ENCODE measurements around the gene SLC9A4.

The SLC9A4 gene

GRCh38 chr2:102473020-102473419 is at the start of gene SLC9A4:
TSS of gene SLC9A4 (plus strand) at chr2:102473226. CDS start at chr2:102473760, 534 bp downstream.
- in situ Hi-C loops (cut with MboI; ENCODE audit: low sequenced_read_pairs): loop anchor here (25.0 kb wide), 1 partner anchor 139 kb away; the partner anchor contains the start of gene SLC9A2

- in situ Hi-C loops (cut with MboI; ENCODE audit: low sequenced_read_pairs): no loop called here
Measured at GRCh38 chr2:102423368-102423767, 49.7 kb upstream of the SLC9A4 start.

- in situ Hi-C loops (cut with MboI; ENCODE audit: low sequenced_read_pairs): loop anchor here (25.0 kb wide), 1 partner anchor 537 kb away; no protein-coding TSS in a partner anchor
Measured at GRCh38 chr2:102424754-102425153, 48.3 kb upstream of the SLC9A4 start.

- in situ Hi-C loops (cut with MboI; ENCODE audit: low sequenced_read_pairs): loop anchor here (25.0 kb wide), 1 partner anchor 538 kb away; no protein-coding TSS in a partner anchor
Measured at GRCh38 chr2:102425441-102426132, 47.4 kb upstream of the SLC9A4 start.

GRCh38 chr2:102427249-102427648 is 45.8 kb upstream of the SLC9A4 start:
- in situ Hi-C loops (cut with MboI; ENCODE audit: low sequenced_read_pairs): loop anchor here (25.0 kb wide), 1 partner anchor 540 kb away; no protein-coding TSS in a partner anchor

GRCh38 chr2:102428573-102428972 is 44.5 kb upstream of the SLC9A4 start:
- in situ Hi-C loops (cut with MboI; ENCODE audit: low sequenced_read_pairs): loop anchor here (25.0 kb wide), 1 partner anchor 541 kb away; no protein-coding TSS in a partner anchor

- in situ Hi-C loops (cut with MboI; ENCODE audit: low sequenced_read_pairs): loop anchor here (10.0 to 25.0 kb wide), 2 partner anchors 178 to 545 kb away; no protein-coding TSS in a partner anchor
Measured at GRCh38 chr2:102432386-102432785, 40.6 kb upstream of the SLC9A4 start.

GRCh38 chr2:102433973-102434654 is 38.9 kb upstream of the SLC9A4 start:
- in situ Hi-C loops (cut with MboI; ENCODE audit: low sequenced_read_pairs): loop anchor here (10.0 to 25.0 kb wide), 2 partner anchors 179 to 547 kb away; no protein-coding TSS in a partner anchor

GRCh38 chr2:102434655-102435381 is 38.2 kb upstream of the SLC9A4 start:
- in situ Hi-C loops (cut with MboI; ENCODE audit: low sequenced_read_pairs): loop anchor here (10.0 to 25.0 kb wide), 2 partner anchors 180 to 548 kb away; no protein-coding TSS in a partner anchor

- in situ Hi-C loops (cut with MboI; ENCODE audit: low sequenced_read_pairs): loop anchor here (10.0 to 25.0 kb wide), 2 partner anchors 181 to 548 kb away; no protein-coding TSS in a partner anchor
Measured at GRCh38 chr2:102435741-102436140, 37.3 kb upstream of the SLC9A4 start.

- in situ Hi-C loops (cut with MboI; ENCODE audit: low sequenced_read_pairs): loop anchor here (10.0 to 25.0 kb wide), 2 partner anchors 182 to 549 kb away; no protein-coding TSS in a partner anchor
Measured at GRCh38 chr2:102436323-102436722, 36.7 kb upstream of the SLC9A4 start.

- in situ Hi-C loops (cut with MboI; ENCODE audit: low sequenced_read_pairs): loop anchor here (10.0 to 25.0 kb wide), 2 partner anchors 182 to 550 kb away; no protein-coding TSS in a partner anchor
Measured at GRCh38 chr2:102437122-102437521, 35.9 kb upstream of the SLC9A4 start.

- in situ Hi-C loops (cut with MboI; ENCODE audit: low sequenced_read_pairs): loop anchor here (10.0 to 25.0 kb wide), 2 partner anchors 183 to 551 kb away; no protein-coding TSS in a partner anchor
Measured at GRCh38 chr2:102438111-102438510, 34.9 kb upstream of the SLC9A4 start.

- in situ Hi-C loops (cut with MboI; ENCODE audit: low sequenced_read_pairs): loop anchor here (10.0 to 25.0 kb wide), 2 partner anchors 184 to 551 kb away; no protein-coding TSS in a partner anchor
Measured at GRCh38 chr2:102438578-102438977, 34.4 kb upstream of the SLC9A4 start.

GRCh38 chr2:102439065-102439695 is 33.8 kb upstream of the SLC9A4 start:
- in situ Hi-C loops (cut with MboI; ENCODE audit: low sequenced_read_pairs): loop anchor here (10.0 to 25.0 kb wide), 2 partner anchors 184 to 552 kb away; no protein-coding TSS in a partner anchor

GRCh38 chr2:102442967-102443828 is 29.8 kb upstream of the SLC9A4 start:
- in situ Hi-C loops (cut with MboI; ENCODE audit: low sequenced_read_pairs): loop anchor here (10.0 to 25.0 kb wide), 2 partner anchors 418 to 556 kb away; no protein-coding TSS in a partner anchor

- in situ Hi-C loops (cut with MboI; ENCODE audit: low sequenced_read_pairs): loop anchor here (10.0 to 25.0 kb wide), 2 partner anchors 419 to 557 kb away; no protein-coding TSS in a partner anchor
Measured at GRCh38 chr2:102444233-102444632, 28.8 kb upstream of the SLC9A4 start.

- in situ Hi-C loops (cut with MboI; ENCODE audit: low sequenced_read_pairs): loop anchor here (10.0 to 25.0 kb wide), 2 partner anchors 422 to 560 kb away; no protein-coding TSS in a partner anchor
Measured at GRCh38 chr2:102446936-102447335, 26.1 kb upstream of the SLC9A4 start.

Data from HL-60/S4 treated with phorbol 12-myristate 13-acetate at 8.2 ng/mL for 4 days and 3 days (cell line).